SH-SY5Y (cell line): ENCODE data around the gene LACC1.

Experiments
- GATA2 ChIP-seq: IDR thresholded peaks from 2 replicates; pipeline ENCODE4 v1.6.1; 2011; ENCODE audit warnings: mild to moderate bottlenecking, low read depth, low read length
- GATA3 ChIP-seq: IDR thresholded peaks from 2 replicates; pipeline ENCODE4 v1.6.1; 2011; ENCODE audit warnings: low read depth, mild to moderate bottlenecking, low read length, moderate library complexity

LACC1 gene

DNA sequence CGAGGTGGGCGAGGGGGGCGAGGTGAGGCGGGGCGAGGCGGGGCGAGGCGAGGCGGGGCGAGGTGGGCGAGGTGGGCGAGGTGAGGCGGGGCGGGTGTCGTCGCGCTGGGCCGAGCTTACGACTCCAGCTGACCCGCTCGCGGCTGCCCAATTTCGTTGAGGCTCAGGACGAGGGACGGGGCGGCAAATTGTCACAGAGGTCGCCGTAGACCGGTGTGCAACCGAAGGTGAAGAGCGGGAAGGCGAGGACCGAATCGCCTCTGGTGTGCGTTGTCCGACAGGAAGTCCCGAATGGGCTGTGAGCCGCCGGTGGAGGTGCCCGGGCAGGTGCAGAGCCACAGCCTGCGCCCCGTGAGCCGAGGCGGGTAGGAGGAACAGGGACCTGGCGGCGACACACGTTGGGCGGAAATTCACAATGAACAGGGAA lies at the start of gene LACC1:
LACC1 (plus strand) TSS at position 150 of the 427 bp plus-strand sequence. CDS start 1,082 bp downstream, outside the sequence.
- TF ChIP-seq GATA2 = no peak
- TF ChIP-seq GATA3 = no peak

- TF ChIP-seq GATA2 = no peak
These were observed 49.2 kb upstream of the LACC1 start for GRCh38 chr13:43830497-43830881.

GRCh38 chr13:43831088-43831487 lies 48.6 kb upstream of the LACC1 start:
- TF ChIP-seq GATA2 (no peak), GATA3 (no peak)

DNA sequence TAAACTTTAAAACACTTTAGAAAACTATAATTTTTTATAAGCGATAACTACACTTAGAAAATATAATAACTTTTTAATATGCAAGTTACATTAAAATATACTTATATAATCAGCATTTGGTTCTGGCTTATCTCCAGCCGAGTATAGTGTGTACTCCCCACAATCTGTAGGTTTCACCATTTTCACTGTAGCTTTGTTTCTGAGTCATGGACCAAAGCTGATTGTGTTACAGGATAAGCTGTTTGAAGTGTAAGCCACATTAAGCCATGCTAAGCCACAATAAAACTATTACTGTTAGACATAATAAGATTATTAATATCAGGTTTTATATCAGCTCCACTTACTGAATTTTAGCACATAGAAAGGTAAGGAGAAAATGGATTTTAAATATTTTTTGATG lies 44.0 kb upstream of the LACC1 start:
- TF ChIP-seq GATA2 = no peak
- TF ChIP-seq GATA3 = no peak

DNA sequence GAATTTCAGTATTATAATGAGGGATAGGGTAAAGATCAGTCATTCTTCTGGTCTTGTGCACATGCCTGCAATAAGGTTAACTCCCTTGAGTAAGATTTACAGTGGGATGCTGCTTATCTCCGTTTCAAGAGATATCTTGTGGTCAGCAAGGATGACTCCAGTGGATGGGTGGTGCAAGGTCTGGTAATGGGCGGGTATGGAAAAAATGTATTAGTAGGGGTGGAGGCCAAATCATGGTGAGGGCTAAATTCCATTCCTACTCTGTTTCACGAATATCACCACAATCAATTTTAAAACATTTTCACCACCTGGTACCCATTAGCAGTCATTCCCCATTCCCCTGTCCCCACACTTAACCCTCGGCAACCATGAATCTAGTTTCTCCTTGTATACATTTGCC lies 40.8 kb upstream of the LACC1 start:
- TF ChIP-seq GATA3 (no peak), GATA2 (no peak)

DNA sequence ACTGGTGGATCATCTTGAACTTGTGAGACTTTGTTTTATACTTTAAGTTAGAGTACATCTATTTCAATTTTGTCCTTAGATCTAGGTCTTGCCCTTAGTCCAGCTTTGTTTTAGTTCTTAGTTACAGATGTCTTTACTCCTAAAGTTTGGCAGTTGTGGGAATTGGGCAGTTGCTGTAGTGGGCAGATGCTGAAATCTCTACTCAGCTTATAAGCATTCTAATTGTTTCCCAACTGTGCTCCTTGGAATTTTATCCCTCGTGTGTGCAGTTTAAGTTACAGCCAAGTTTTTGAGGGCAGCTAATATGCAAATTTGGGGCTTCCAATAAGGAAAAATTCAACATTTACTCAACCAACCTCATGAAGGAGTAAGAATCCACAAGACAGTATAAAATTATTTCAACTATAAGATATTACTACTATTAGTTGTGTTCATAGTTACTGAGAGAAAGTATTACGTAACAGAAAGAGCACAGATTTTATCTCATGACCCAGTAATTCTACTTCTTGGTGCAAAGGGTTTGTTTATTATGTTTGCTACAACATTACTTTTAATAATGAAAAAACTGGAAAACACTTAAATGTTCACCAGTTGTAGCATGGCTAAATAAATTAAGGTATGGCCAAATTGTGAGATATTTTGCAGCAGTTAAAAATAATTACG lies 33.1 kb upstream of the LACC1 start:
- no peak for TF ChIP-seq GATA2
- no peak for TF ChIP-seq GATA3

DNA sequence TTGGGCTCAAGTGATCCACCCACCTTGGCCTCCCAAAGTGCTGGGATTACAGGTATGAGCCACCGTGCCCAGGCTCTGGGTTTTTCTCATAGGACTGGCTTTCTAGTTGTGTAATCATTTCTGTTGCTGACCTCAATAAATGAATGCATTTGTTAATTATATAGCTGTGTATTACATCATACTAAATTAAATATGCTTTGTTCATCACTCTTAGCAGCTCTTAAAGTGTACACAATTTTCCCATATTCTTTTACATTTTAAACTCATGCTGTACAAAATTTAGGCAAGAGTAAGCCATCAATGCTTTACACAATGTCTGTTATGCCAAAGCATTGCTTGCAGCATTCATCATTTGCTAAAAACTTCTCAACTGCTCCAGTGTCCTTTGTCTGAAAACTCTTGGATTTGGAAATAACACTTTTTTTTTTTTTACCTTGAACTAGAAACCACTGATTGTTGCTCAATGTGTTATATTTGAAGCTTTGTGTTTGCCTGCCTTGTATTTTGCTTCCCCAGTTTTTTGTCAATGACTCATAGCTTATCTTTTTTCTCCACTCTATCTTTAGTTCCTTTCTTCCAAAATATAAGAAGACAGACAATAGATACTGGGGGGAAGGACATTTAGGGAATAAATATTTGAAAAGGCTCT lies 31.6 kb upstream of the LACC1 start:
- TF ChIP-seq GATA3 (no peak), GATA2 (no peak)

GRCh38 chr13:43850873-43851272 lies 28.8 kb upstream of the LACC1 start:
- TF ChIP-seq GATA2 (no peak), GATA3 (no peak)

- TF ChIP-seq GATA3 (no peak), GATA2 (no peak)
These were observed 26.7 kb upstream of the LACC1 start for GRCh38 chr13:43852923-43853404.

DNA sequence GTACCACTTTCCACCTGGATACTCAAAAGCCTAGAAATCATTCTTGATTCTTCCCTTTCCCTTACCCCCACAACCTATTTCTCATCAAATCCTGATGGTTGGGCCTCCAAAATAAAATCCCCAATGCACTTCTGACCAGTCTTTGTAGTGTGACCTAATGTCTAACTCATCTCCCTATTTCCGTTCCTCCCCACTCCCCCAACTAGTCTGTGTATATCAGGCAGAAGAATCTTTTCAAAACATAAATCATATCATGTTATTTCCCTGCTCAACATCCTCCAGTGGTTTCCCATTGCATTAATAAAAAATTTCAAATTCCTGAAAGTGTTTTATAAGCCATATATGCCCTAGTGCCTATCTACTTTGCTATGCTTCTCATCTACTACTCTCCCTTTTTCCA lies 17.8 kb upstream of the LACC1 start:
- TF ChIP-seq GATA2 (no peak), GATA3 (no peak)

GRCh38 chr13:43864921-43865320 lies 14.8 kb upstream of the LACC1 start:
- TF ChIP-seq GATA2 = no peak
- TF ChIP-seq GATA3 = no peak

- TF ChIP-seq GATA3 (no peak), GATA2 (no peak)
These were observed 13.8 kb upstream of the LACC1 start for GRCh38 chr13:43865892-43866291.

DNA sequence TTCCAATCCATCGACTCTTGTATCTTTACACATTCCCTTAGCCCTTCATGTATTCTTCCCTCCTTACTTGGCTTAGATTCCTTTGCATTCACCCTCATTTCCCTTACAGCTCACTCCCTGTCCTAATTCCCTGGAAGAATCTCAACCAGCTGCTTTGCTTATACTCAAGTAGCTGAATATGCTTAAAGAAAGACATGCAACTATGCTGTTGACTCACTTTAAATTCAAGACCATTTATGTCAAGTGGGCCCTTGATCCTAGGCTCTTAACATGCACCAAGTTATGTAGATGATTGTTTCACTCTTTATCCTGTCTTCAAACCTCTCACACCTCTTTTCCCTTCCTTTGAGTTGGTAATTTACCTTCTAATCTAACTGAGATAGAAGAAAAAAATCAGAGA lies 7.5 kb upstream of the LACC1 start:
- TF ChIP-seq GATA3 = no peak

- TF ChIP-seq GATA2 = no peak
- TF ChIP-seq GATA3 = no peak
These were observed 5.1 kb upstream of the LACC1 start for GRCh38 chr13:43874504-43875092.

DNA sequence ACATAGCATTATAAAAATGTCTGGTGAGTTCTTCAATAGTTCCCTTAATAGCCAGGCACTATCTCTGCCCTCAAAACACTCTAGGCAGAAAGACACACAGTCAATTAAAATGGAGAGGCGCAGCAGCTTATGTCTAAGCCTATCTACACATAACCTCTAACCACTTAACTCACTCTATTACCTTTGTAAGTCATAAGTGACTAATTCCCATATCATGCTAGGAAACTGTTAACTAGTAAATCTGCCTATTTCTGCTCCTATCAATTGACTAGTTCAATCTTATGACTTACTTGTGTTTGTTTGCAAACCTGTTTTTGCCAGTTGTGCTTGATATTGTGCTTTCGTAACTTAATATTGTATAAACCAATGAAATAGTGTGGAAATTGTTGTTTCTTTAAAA lies 3.3 kb upstream of the LACC1 start:
- no peak for TF ChIP-seq GATA2
- TF ChIP-seq GATA3 = no peak
